ENCODE results near the gene SKAP2. TPM values are rescaled to one million over a fixed set of nuclear protein-coding genes. Genes with fewer than 3 reads are reported as not detected.

SKAP2 gene
- total RNA-seq, 1 donor from 2014 or later, result 2.2 TPM

GRCh38 chr7:26631601-26632000, 232.8 kb downstream of the SKAP2 start:
- no peak for DNase-seq

GRCh38 chr7:26630941-26631580, 233.3 kb downstream of the SKAP2 start:
- DNase-seq, result no peak

- DNase-seq, result no peak
These were observed 234.0 kb downstream of the SKAP2 start for GRCh38 chr7:26630361-26630760.

- no peak for DNase-seq
These were observed 234.7 kb downstream of the SKAP2 start for GRCh38 chr7:26629696-26630095.

- DNase-seq, result peak; percentile 9
These were observed 236.5 kb downstream of the SKAP2 start for GRCh38 chr7:26627891-26628341.

- no peak for DNase-seq
These were observed 237.2 kb downstream of the SKAP2 start for GRCh38 chr7:26627221-26627620.

- no peak for DNase-seq
These were observed 237.7 kb downstream of the SKAP2 start for GRCh38 chr7:26626687-26627086.

GRCh38 chr7:26626156-26626555, 238.2 kb downstream of the SKAP2 start:
- DNase-seq, result no peak

- no peak for DNase-seq
These were observed 239.1 kb downstream of the SKAP2 start for GRCh38 chr7:26625286-26625685.

GRCh38 chr7:26624839-26625238, 239.6 kb downstream of the SKAP2 start:
- no peak for DNase-seq

- DNase-seq, result no peak
These were observed 240.0 kb downstream of the SKAP2 start for GRCh38 chr7:26624431-26624830.

- DNase-seq, result no peak
These were observed 244.0 kb downstream of the SKAP2 start for GRCh38 chr7:26620352-26620751.

GRCh38 chr7:26619348-26619984, 244.9 kb downstream of the SKAP2 start:
- DNase-seq, result no peak

- DNase-seq, result no peak
These were observed 245.5 kb downstream of the SKAP2 start for GRCh38 chr7:26618898-26619297.

- no peak for DNase-seq
These were observed 245.9 kb downstream of the SKAP2 start for GRCh38 chr7:26618449-26618848.

Other genes starting within 250 kb of the SKAP2 start
- gene HOXA1, start 231.4 kb upstream of the SKAP2 start, total RNA-seq, result not detected
- gene HOXA2, start 238.1 kb upstream of the SKAP2 start, total RNA-seq, result not detected